Measurements from ENCODE around the gene HOXC11.

The HOXC11 gene

GRCh38 chr12:53939141-53940108 lies 33.5 kb upstream of the HOXC11 start:
- no peak for TF ChIP-seq CTCF (IDR thresholded peaks at IDR 0.05; ENCODE audit: low read depth, low read length)
- DNase-seq (ENCODE audit: extremely low read depth, low read depth), result no peak

- TF ChIP-seq CTCF (IDR thresholded peaks at IDR 0.05; ENCODE audit: low read depth, low read length), result no peak
- no peak for DNase-seq (ENCODE audit: extremely low read depth, low read depth)
Measured at GRCh38 chr12:53940443-53941014, 32.4 kb upstream of the HOXC11 start.

GRCh38 chr12:53941187-53941586 lies 31.7 kb upstream of the HOXC11 start:
- no peak for TF ChIP-seq CTCF (IDR thresholded peaks at IDR 0.05; ENCODE audit: low read depth, low read length)
- DNase-seq (ENCODE audit: extremely low read depth, low read depth), result no peak

GRCh38 chr12:53941750-53942149 lies 31.2 kb upstream of the HOXC11 start:
- TF ChIP-seq CTCF (IDR thresholded peaks at IDR 0.05; ENCODE audit: low read depth, low read length), result no peak
- DNase-seq (ENCODE audit: extremely low read depth, low read depth), result no peak

- no peak for TF ChIP-seq CTCF (IDR thresholded peaks at IDR 0.05; ENCODE audit: low read depth, low read length)
- no peak for DNase-seq (ENCODE audit: extremely low read depth, low read depth)
Measured at GRCh38 chr12:53942467-53942997, 30.4 kb upstream of the HOXC11 start.

- DNase-seq (ENCODE audit: extremely low read depth, low read depth), result no peak
- TF ChIP-seq CTCF (IDR thresholded peaks at IDR 0.05; ENCODE audit: low read depth, low read length), result no peak
Measured at GRCh38 chr12:53944209-53944608, 28.7 kb upstream of the HOXC11 start.
